OCI-LY3 (cell line): ENCODE results near the gene MMP8.

Experiments
- CTCF ChIP-seq: fragments of 200-600, 300-600 bp; sonication (generic); IDR thresholded peaks from 2 replicates; pipeline ENCODE4 v1.5.1; 2014; ENCODE audit warnings: antibody characterized with exemption, low read length, low read depth
- EZH2phosphoT487 ChIP-seq: fragments of 200-600 bp; shearing (Covaris generic); IDR thresholded peaks from 2 replicates; pipeline ENCODE4 v1.6.1; 2018; ENCODE audit warnings: antibody characterized with exemption, mixed run types, low read depth

- no peak for TF ChIP-seq CTCF
- no peak for TF ChIP-seq EZH2phosphoT487
Observed at GRCh38 chr11:102705626-102706025, 19.1 kb downstream of the MMP8 start, which contains the start of gene MMP27.
